Stimulated activated CD4-positive, alpha-beta T cell treated with anti-CD3 and anti-CD28 coated beads, Interleukin-4, amount 100 ng/mL, for 48 hours (primary cell): ENCODE data around the gene CRYBA2.

ENCODE experiments used
- DNase-seq, 2 donors: peaks; one replicate each; pipeline ENCODE4 v3.0.0-alpha.2; 2020; ENCODE audit warnings: low read depth in 2 of 2

The CRYBA2 gene

DNA sequence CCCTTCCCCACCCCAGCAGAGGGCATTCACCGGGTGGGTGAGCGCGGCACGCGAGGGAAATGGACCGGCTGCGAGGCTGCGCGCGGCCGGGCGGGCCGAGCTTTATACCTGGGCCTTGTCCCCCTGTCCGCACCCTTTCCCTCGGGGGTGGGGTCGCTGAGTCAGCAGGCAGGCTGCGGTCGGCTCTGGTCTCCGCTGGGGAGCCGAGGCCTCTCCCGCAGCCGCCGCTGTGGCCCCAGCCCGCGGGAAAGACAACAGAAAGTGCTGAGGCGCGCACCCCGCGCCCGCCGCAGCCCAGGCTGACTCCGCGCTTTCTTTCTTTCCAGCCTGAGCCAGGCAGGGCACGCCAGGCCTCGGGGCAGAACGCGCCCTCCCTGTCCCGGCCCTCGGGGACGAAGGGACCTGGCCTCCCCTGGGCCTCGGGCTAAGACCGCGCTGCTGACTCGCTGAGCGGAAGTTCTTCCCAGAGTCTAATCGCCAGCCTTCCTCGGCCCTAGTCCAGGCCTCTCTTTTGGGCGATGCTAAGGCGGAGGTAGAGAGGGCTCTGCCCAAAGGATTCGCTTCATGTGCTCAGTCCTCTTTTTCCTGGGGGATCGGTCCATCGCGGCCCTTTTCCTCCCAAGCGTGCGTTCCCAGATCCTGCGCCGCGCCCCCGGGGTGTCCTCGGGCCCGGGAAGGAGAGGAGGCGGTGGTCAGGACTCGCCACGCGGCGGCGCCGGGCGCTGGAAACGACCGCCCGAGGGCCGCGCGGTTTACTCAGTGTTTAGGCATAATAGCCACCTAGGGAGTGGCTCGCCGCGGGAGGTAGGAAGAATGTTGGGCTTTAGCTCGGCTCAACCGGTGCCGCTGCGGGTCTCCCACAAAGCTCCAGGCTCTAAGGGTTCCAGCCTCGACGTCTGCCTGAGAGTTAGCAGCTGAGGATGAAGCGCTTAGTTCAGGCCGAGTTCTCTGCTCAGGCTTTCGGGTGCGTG is at the start of gene CRYBA2:
Gene CRYBA2 (minus strand): TSS at position 78 of the 971 bp plus-strand sequence. CDS start 246 bp downstream, outside the sequence.
- no peak for DNase-seq

DNA sequence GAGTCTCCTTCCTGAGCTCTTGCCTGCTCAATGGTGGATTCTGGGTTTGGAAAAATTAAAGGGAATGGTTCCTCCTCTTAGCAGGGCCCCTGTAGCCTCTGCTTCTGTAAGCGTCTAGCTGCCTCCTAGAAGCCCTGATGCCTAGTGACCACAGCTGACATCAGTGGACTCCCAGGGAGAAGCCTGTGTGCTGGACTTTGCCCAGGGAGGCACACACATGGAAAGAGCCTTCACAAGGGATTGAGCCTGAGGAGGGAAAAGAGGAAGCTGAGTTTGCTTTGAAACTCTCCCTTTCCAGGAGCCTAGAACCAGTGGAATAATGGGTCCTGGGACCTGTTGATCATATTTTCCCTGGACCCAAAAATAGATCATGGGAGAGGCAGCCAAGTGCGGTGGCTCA is 49.5 kb upstream of the CRYBA2 start:
- DNase-seq: no peak

- DNase-seq: no peak
Measured at GRCh38 chr2:219042157-219042556, 48.9 kb upstream of the CRYBA2 start.

GRCh38 chr2:219041252-219041651 is 48.0 kb upstream of the CRYBA2 start, which contains the start of gene CFAP65:
Gene CFAP65, minus strand, starts transcription at chr2:219041516. Its CDS starts 2,468 bp downstream, at chr2:219039048.
- peak in 1 of 2 donors; percentile 16 for DNase-seq

DNA sequence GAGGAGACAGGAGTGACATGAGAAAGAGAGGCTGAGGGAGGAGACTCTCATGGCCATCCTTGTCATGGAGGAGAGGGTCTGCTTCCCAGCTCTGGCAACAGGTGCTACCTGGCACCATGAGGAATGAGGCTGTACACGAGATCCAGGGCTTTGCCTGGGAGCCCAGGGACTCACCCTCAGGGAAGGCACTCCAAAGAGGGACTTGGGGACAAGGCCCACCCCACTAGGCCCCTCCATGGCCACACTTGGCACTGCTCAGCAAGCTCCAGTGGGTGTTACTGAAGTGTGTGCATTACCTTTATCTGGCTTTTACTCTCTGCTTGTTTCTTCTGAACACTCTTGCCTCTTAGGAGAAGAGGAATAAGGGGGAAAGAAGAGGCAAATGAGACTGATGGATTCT is 45.4 kb upstream of the CRYBA2 start:
- DNase-seq: no peak

- no peak for DNase-seq
Measured at GRCh38 chr2:219037783-219038499, 44.7 kb upstream of the CRYBA2 start.

DNA sequence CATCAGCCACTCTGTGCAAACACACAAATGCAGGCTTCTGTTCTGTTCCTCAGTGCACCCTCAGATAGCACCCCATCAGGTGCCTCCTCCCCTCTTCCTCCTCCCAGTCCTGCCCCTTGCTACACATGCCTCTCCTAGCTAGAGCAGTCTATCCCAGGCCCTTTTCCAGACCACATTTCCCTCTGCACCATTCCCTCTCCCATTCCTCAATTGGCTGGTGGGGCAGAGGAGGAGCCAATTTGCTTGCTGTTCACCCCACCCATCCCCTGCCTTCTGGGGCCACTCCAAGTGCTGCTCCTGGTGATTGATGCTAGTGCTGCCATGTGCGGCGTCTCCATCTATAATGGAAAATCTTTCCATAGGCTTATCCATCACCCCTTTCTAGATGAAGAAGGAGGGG is 42.7 kb upstream of the CRYBA2 start:
- no peak for DNase-seq

DNA sequence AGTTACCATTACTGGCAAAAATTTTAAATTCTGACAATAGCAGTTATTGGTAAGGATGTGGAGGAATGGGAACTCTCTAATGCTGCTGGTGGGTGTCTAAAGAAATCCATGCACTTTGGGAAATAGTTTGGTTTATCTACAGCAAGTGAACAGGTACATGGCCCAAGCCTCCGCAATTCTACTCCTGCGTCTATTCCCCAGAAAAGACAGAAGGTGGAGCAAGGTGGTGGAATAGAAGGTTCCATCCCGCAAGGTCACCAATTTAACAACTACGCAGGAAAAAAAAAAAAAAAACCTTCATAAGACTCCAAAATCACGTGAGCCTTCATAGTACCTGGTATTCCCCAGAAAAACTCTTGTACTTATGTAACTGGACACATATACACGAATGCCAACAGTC is 41.6 kb upstream of the CRYBA2 start:
- no peak for DNase-seq

GRCh38 chr2:219032051-219032745 is 39.0 kb upstream of the CRYBA2 start:
- no peak for DNase-seq

GRCh38 chr2:219031005-219031738 is 38.0 kb upstream of the CRYBA2 start:
- DNase-seq: no peak

DNA sequence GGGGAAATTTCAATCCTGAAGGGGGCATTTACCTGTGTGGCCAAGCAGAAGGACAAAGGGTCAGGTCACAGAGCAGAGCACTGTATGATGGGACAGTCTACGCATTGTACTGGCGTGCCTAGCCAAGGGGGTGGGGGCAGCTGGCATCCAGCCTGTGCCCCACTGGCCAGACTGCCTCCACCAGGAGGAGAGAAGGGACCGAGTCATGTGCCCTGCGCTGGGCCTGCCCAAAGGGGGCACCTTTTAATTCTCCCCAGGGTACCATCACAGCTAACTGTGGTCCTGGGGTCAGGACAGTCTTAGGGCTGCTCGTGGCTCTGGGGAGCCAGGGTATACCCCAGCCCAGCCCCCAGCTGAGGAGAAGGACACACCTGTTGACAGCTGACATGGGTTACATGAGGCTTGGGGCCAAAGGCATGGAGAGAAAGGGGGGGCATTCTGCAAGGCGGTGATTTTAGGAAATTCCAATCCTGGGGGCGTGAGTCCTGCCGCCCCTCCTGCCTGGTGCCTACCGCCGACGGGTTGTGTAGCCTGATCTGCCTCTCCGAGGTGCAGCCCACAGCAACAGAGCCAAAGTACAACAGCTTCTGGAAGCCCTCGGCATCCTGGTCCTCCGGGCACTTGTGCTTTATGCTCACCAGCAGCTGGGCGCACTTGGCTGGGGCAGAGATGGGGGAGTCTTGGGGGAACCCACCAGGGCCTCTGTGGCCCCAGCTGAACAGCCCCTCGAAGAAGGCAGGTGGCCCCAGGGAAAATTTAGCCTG is 37.1 kb upstream of the CRYBA2 start:
- DNase-seq: no peak

DNA sequence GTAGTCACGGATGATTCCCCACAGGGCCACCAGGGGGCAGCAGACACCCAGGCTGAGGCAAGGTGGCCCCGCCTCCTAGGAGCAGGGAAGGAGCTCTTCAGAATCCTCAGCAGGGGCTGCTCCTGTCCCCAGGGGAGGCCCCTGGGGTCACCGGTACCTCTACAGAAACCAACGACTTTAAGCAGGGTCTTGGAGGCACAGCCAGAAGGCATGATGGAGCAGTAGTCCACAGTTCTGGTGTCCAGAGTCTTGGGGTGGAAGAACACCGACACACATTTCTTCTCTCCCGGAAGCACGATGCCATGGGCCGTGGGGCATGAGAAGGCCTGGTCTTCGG is 36.6 kb upstream of the CRYBA2 start:
- peak; percentile 72 to 73 for DNase-seq

DNA sequence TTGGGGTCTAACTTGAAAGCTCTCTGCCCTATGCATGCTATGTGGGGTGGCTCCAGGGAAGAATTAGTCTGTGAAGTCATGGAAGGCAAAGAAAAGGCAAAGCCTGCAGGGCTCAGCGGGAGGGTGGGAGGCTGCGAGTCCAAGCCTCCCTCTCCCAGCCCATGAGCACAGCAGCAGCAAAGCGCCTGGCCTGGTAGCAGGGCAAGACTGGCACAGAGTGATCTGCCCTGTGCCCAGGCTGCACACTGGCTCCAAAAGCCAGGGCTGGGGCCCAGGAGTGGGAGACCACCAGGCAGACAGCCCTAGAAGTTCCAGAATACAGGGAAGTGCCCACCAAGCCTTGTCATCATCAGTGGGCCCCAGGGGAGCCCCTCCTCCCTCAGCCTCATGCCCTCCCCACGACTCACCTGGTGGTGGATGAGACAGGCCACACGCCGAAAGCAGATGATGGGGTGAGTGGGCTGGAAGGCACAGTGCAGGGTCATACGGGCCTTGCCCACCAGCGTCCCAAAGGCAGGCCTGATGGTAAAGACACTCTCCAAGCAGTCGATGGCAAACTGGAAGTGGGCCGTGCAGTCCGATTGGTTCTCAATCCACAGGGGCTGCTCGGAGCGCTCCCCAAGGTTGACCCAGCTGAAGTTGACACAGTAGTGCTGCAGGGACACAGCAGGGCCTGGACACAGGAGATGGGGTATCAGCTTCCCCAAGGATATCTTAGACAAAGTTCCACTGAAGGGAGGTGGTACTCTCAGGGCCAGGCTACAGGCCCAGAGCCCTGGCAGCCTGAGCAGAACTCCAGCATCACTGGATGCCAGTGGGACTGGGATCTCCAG is 36.0 kb upstream of the CRYBA2 start:
- no peak for DNase-seq

DNA sequence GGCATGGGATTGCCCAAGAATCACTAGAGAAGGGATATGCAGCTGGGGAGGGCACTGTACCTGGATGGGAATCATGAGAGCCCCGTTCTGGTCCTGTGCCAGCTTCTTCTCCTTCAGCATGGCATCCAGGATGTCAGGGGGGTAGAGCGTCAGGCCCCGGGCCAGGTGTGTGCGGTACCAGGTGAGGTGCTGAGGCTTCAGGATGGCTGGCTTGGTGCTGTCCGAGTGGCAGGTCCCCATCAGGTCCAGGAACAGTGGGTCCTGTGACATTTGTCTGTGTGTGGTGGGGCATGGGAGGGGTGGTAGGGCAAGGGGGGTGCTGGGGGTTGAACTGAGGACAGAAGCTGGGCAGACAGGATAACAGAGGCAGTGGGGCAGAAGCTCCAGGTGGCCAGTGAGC is 34.9 kb upstream of the CRYBA2 start:
- no peak for DNase-seq

GRCh38 chr2:219027511-219028055 is 34.4 kb upstream of the CRYBA2 start:
- no peak for DNase-seq

GRCh38 chr2:219026946-219027345 is 33.7 kb upstream of the CRYBA2 start:
- DNase-seq: no peak

DNA sequence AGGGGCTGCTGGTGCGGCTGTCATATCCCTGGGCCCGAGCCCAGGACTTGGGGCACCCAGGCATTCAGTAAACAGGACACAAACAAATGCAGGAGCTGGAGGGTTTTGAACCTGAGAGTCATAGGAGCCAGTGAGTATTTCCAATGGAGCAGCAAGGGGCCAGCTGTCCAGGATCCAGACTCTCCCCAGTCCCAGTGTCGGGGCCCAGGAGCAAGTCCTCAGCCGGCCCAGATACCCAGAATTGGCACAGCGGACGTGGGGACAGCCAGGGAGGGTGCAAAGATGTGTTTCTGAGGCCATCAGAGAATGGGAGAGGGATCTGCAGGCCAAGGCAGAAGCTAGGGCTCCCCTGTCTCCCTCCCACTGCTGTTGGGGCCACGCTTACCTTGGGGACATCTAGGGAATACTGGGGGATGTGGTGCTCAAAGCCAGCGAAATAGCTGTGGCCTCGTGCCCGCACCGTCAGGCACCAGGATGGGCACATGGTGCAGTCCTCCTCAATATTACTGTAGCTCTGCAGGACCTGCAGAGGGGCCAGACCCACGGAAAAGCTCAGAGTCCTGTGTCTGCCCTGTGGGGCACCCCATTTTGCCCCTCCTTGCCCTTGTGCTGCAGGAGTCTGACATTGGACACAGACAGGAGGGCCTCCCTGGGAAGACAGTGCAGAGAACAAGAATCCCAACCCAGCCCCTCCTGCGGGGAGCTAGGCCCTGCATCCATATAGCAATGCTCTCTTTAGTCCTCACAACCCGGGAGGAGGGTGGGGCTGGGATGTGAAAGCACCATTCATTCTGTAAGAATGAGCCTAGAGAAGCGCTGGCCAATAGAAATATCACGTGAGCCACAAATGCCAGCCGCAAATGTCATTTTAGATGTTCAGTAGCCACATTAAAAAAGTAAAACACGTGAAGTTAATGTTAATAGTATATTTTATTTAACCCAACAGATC is 32.7 kb upstream of the CRYBA2 start:
- DNase-seq: no peak

- no peak for DNase-seq
Measured at GRCh38 chr2:219024059-219024458, 30.8 kb upstream of the CRYBA2 start.
